AG09319 (cell line): Measurements from ENCODE around the gene MTF1.

Experiments
- DNase-seq: peaks from one replicate; pipeline ENCODE4 v3.0.0-alpha.2; 2010; ENCODE audit warnings: low read depth; ENCODE audit errors: extremely low read depth
- CTCF ChIP-seq: IDR thresholded peaks from 2 replicates; pipeline ENCODE4 v1.5.1; 2011; ENCODE audit warnings: low read depth, mild to moderate bottlenecking, inconsistent platforms, low read length, moderate library complexity

MTF1 gene

DNA sequence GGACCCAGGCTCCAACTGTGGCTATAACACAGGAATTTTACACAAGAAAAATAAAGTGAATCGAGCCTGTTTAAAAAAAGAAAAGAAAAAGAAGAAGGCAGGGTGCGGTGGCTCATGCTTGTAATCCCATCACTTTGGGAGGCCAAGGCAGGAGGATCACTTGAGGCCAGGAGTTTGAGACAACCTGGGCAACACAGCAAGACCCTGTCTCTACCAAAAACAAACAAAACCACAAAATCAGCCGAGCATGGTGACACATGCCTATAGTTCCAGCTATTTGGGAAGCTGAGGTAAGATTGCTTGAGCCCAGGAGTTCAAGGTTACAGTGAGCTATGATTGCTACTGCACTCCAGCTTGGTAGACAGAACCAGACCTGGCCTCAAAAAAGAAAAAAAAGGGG lies 17.7 kb downstream of the MTF1 start:
- DNase-seq: no peak
- TF ChIP-seq CTCF: no peak

DNA sequence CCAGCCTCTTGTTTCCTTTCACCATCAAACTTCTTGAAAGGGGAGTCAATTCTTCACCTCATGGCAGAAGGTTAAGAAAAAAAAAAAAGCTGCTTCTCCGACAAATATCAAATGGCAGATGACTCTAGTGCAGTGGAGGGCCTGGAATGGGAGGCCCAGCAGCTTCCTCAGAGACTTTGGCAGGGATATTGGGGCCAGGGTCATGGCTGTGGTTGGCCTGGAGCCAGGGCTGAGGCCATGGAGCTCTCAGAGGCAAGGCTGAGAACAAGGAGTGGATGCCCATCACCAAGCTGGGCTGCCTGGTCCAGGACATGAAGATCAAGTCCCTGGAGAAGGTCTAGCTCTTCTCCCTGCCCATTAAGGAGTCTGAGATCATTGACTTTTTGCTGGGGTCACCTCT lies 18.7 kb downstream of the MTF1 start:
- TF ChIP-seq CTCF: no peak
- no peak for DNase-seq

DNA sequence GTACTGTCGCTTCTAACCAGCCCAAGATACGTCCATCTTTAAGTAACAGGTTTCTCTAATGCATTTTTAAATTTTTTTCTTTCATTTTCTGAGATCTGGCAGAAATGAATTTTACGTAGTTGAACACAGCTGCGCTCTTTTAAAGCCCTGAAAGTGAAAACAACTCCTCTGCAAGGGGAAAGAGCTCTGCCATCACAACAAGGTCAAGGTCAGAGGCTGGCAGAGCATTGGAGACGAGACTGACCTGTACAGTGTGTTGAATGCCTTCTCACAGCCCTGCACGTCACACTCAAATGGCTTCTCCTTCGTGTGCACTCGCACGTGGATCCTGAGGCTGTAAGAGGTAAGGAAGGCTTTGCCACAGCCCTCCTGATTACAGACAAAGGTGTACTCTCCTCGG lies 19.7 kb downstream of the MTF1 start:
- no peak for TF ChIP-seq CTCF
- no peak for DNase-seq

DNA sequence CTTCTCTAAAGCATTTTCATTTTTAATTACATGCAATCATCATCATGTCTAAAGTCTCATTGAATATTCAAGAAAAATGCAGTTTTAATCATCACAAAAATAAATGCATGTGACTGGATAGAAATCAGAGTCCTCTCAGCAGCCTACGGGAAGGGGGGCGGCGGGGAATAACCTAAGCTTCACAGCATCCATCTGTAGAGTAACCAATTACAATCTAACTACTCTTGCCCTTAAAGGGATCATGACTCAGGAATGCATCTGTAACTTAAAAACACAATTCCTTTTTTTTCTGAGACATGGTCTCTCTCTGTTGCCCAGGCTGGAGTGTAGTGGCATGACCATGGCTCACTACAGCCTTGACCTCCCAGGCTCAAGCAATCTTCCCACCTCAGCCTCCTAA lies 22.6 kb downstream of the MTF1 start:
- no peak for DNase-seq
- no peak for TF ChIP-seq CTCF

DNA sequence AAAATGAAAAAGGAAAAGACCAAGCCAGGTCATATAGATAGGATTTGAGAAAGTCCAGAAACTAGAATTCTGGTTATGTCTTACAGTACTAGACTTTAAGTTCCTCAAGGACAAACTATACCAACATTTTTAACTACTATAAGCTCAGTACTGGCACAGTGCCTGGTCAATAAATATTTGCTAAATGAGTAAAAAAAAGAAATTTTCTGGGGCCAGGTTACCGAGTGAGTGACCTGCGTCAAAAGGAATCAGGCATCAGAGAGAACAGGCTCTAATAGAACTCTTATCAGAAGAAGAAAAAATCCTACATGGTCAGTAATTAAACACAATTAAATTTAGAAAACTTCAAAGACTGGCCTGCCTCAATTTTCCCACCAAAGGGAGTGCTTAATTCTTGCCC lies 27.6 kb downstream of the MTF1 start:
- no peak for TF ChIP-seq CTCF
- DNase-seq: no peak

- no peak for TF ChIP-seq CTCF
These were observed 28.3 kb downstream of the MTF1 start for GRCh38 chr1:37831109-37831508.

DNA sequence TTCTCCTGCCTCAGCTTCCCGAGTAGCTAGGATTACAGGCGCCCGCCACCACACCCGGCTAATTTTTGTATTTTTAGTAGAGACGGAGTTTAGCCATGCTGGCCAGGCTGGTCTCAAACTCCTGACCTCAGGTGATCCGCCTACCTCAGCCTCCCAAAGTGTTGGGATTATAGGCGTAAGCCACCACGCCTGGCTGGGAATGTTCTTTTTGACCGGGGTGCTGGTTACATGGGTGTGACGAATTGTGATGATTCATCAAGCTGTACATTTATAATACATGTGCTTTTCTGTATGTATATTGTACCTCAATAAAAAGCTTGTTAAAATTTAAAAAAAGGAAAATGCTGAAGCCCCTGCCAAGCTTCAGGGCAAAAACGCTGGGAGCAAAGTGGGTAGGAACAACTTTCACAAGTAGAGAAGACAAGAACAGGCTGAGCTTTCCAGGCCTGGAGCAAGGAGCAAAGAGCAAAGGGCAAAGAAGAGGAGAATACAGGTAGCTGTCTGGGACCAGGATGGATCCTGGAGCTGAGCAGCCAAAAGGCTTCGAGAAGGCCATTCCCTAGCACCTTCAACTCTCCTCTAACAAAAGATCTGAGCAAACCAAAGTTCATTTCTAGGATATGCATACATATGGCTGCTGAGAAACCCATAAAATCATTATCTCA lies 30.9 kb downstream of the MTF1 start:
- no peak for DNase-seq
- no peak for TF ChIP-seq CTCF

More at GRCh38 chr1:37831109-37831508, 28.3 kb downstream of the MTF1 start:
- DNase-seq: no peak
